Parathyroid adenoma (tissue), 2 donors: ENCODE measurements around the gene EVA1A.
A peak's percentile ranks its signal among the peaks of the same experiment; 100 is the strongest.

Experiments
- H2AFZ ChIP-seq: fragments of 300-600 bp; sonication (generic); one replicate; pipeline ENCODE4 v1.7.0; 2017; ENCODE audit warnings: antibody characterized with exemption, mild to moderate bottlenecking
- H3K27ac ChIP-seq: fragments of 300-600 bp; sonication (generic); one replicate; pipeline ENCODE4 v1.7.0; 2017
- H3K27me3 ChIP-seq: fragments of 300-600 bp; sonication (generic); one replicate; pipeline ENCODE4 v1.7.0; 2017; ENCODE audit warnings: low read length; ENCODE audit not compliant: control insufficient read depth, insufficient read depth
- H3K36me3 ChIP-seq: fragments of 300-600 bp; sonication (generic); one replicate; pipeline ENCODE4 v1.7.0; 2017; ENCODE audit warnings: low read length; ENCODE audit not compliant: control insufficient read depth, insufficient read depth
- H3K4me1 ChIP-seq: fragments of 300-600 bp; sonication (generic); one replicate; pipeline ENCODE4 v1.7.0; 2017; ENCODE audit warnings: control low read depth
- H3K4me2 ChIP-seq: fragments of 300-600 bp; sonication (generic); one replicate; pipeline ENCODE4 v1.7.0; 2017; ENCODE audit warnings: low read length
- H3K4me3 ChIP-seq: fragments of 300-600 bp; sonication (generic); one replicate; pipeline ENCODE4 v1.7.0; 2017; ENCODE audit warnings: low read depth, low read length
- H3K79me2 ChIP-seq: fragments of 300-600 bp; sonication (generic); one replicate; pipeline ENCODE4 v1.7.0; 2017; ENCODE audit warnings: control low read depth
- H3K9ac ChIP-seq: fragments of 300-600 bp; sonication (generic); one replicate; pipeline ENCODE4 v1.7.0; 2017; ENCODE audit warnings: mild to moderate bottlenecking
- H3K9me3 ChIP-seq: fragments of 300-600 bp; sonication (generic); one replicate; pipeline ENCODE4 v1.7.0; 2017; ENCODE audit warnings: low read length; ENCODE audit not compliant: control insufficient read depth
- TF ChIP-seq, protein P1 (sequence below): fragments of 300-600 bp; sonication (generic); IDR thresholded peaks from one replicate; pipeline ENCODE4 v1.7.0; 2017; ENCODE audit warnings: antibody characterized with exemption, mild to moderate bottlenecking
- donor health status: primary hyperparathyroidism.

The EVA1A gene

GRCh38 chr2:75569546-75569945 lies 8.8 kb upstream of the EVA1A start:
- H3K27me3 ChIP-seq, result no peaks in the 10 kb centered on the region
- no peak overlapping the region for H3K9ac ChIP-seq
- TF ChIP-seq, protein P1, sequence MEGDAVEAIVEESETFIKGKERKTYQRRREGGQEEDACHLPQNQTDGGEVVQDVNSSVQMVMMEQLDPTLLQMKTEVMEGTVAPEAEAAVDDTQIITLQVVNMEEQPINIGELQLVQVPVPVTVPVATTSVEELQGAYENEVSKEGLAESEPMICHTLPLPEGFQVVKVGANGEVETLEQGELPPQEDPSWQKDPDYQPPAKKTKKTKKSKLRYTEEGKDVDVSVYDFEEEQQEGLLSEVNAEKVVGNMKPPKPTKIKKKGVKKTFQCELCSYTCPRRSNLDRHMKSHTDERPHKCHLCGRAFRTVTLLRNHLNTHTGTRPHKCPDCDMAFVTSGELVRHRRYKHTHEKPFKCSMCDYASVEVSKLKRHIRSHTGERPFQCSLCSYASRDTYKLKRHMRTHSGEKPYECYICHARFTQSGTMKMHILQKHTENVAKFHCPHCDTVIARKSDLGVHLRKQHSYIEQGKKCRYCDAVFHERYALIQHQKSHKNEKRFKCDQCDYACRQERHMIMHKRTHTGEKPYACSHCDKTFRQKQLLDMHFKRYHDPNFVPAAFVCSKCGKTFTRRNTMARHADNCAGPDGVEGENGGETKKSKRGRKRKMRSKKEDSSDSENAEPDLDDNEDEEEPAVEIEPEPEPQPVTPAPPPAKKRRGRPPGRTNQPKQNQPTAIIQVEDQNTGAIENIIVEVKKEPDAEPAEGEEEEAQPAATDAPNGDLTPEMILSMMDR, result no peak
- no peaks in the 10 kb centered on the region for H3K36me3 ChIP-seq
- H3K79me2 ChIP-seq, result no peaks in the 10 kb centered on the region
- no peaks in the 10 kb centered on the region for H3K9me3 ChIP-seq
- H3K4me2 ChIP-seq, result no peak overlapping the region
- H2AFZ ChIP-seq, result peak overlapping the region; percentile 64
- H3K4me3 ChIP-seq, result no peak overlapping the region
- peaks cover 16% of the 10 kb centered on the region for H3K4me1 ChIP-seq
- no peak overlapping the region for H3K27ac ChIP-seq

DNA sequence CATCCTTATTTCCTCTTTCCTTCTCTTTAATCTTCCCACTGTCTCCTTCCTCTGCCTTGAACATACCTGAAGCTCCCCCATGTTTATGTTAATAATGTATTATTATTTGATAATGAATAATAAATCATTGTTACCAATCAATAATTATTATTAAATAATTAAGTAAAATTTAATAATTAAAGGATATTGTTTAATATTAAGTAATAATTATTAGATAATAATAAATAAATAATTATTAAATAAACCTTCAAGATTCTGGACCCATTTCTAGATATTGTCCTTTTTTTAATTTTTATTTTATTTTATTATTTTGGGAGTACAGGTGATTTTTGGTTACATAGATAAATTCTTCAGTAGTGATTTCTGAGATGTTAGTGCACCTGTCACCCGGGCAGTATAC lies 7.4 kb upstream of the EVA1A start:
- H3K9ac ChIP-seq, result no peak overlapping the region
- no peak overlapping the region for H3K4me2 ChIP-seq
- H3K9me3 ChIP-seq, result no peaks in the 10 kb centered on the region
- no peak overlapping the region for H2AFZ ChIP-seq
- no peaks in the 10 kb centered on the region for H3K27me3 ChIP-seq
- TF ChIP-seq, protein P1, result no peak
- no peak overlapping the region for H3K4me3 ChIP-seq
- no peak overlapping the region for H3K27ac ChIP-seq
- H3K36me3 ChIP-seq, result no peaks in the 10 kb centered on the region
- H3K79me2 ChIP-seq, result no peaks in the 10 kb centered on the region
- peaks cover 16% of the 10 kb centered on the region for H3K4me1 ChIP-seq

DNA sequence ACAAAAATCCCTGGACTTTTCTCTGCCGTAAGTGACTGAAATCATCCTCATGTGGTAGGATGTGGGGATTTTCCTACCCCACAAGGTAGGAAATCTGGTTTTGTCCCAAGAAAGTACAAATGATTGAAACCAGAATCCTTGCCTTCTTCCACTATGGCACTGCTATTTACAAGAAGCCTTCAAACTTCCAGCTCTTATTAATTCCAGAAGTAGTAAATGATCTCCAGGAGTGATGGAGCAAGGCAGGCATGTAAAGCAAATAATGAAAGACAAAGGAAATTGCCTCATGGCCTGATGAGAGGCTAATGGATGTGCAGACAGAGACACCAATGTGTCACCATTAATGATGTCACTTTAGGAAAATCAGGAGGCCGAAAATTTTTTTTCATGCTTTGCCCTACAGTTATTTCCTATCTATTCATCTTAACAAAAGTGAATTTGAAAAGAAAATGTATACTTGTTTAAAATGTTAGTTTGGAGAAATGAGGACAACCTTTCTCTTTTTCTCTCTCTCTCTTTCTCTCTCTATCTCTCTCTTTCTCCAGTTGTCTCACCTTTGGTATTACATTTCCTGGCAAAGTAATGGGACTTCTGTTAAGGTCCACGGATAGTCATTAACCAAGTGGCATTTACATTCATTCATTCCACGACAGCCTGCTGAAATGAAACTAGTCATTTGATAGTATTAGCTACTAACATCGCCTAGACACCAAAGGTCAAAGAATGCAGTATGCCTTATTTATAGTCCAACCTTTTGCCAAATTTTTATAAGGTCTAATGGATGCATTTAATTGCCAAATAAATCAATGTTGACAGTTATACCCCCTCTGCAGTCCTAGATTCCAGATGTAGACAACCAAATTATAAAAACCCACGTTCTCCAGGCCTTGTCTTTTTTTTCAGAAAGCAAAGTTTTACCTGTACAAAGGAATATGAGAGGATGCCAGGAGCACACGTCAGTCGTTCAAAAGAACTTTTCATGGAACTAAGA lies 5.0 kb upstream of the EVA1A start:
- Histone ChIP-seq H2AFZ (no peak overlapping the region), H3K9me3 (no peaks in the 10 kb centered on the region), H3K4me2 (no peak overlapping the region), H3K36me3 (no peaks in the 10 kb centered on the region), H3K9ac (no peak overlapping the region), H3K27ac (no peak overlapping the region), H3K4me1 (peaks cover 11% of the 10 kb centered on the region), H3K79me2 (no peaks in the 10 kb centered on the region), H3K4me3 (no peak overlapping the region), H3K27me3 (no peaks in the 10 kb centered on the region)
- TF ChIP-seq, protein P1, result no peak

DNA sequence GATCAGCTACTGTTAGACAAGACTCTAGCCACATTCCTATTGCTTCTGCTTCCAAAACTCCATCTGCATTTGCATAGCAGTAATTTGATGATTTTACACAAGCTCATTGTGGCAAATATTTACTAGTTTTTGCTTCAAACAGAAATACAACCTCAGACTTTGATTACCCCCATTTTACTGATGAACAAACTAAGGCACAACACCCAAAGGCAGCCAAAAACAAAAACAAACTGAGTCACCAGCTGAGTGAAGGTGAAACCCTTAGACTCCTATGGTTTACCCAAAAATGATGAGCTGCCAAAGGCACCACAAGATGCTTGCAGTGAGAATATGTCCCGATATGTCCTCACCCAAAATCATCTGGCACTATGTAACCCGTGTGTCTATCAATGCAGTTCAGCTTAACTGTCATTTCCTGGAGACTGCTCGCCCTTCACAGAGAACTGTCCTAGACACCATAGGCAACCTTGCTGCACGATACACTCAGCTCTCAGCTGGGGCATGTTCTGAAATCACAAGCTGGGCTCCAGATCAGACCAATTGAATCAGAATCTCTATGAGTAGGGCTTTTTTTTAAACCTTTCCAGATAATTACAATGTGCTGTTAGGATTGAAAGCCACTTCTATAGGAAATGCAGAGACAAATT lies 4.1 kb upstream of the EVA1A start:
- Histone ChIP-seq H3K4me2 (no peak overlapping the region), H3K36me3 (no peaks in the 10 kb centered on the region), H2AFZ (no peak overlapping the region), H3K4me1 (peaks cover 2% of the 10 kb centered on the region), H3K79me2 (no peaks in the 10 kb centered on the region), H3K9me3 (no peaks in the 10 kb centered on the region), H3K9ac (no peak overlapping the region), H3K27ac (no peak overlapping the region), H3K27me3 (no peaks in the 10 kb centered on the region), H3K4me3 (no peak overlapping the region)
- TF ChIP-seq, protein P1, result no peak
